ENCODE results near the gene NTRK1.
A peak's percentile ranks its signal among the peaks of the same experiment; 100 is the strongest.

Gene NTRK1

DNA sequence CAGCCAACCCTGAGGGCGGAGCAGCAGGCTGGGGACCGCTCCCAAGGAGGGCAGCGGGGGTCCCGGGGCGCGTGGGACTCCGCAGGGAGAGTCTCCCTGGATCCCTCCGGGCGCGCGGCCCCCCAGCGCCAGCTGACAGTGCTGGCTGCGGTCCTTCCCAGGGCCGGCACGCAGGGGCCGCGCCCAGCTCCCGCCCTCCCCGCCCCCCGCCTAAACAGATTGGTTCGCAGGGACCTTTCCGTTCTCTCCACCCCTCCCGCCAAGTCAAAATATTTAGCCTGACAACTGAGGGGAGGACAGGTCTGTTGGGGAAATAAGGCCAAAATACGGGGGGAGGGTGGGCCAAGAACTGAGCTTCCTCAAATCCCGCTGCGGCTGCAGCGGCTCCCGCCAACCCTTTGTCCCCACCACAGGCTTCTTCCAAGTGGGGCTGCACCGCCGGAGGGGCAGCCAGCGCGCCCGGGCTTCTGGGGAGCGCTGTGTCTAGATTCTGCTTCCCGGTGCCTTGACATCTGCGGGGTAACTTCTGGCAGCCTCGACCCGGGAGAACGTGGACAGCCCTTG lies 1.6 kb upstream of the NTRK1 start, which contains the start of gene INSRR:
INSRR (minus strand) TSS at position 159 of the 564 bp plus-strand sequence. CDS start 496 bp downstream, outside the sequence.
- no peak for DNase-seq

DNA sequence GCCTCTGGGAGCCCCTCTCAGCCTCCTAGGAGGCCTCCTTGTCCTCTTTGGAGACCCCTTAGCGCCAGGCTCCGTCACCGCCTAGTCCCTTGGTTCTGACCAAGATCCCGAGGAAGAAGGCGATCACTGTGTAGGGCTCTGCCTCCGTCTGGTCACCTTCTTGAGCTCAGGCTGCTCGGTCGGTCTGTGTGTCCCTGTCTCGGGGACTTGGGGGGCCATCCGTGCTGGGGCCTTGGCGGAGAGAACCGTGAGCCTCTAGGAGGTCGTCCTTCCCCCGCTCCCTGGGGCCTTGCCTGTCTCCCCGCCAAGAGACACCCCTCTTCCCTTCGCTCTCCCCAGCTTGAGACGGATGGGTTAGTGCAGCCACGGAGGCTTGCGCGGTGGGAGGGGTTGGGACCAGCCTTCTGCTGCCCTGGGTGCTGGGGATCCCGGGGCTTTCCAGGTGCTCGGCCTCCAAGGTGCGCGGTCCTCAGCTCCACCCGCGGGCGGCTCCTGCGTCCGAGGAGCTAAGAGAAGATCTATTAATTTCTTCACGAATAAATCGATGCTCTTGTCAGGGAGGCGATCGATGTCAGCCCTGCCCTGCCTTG lies 1.0 kb upstream of the NTRK1 start:
- no peak for DNase-seq

- DNase-seq, result peak in 1 of 2 donors; percentile 40
These were observed 495 bp upstream of the NTRK1 start for GRCh38 chr1:156860113-156860627.

DNA sequence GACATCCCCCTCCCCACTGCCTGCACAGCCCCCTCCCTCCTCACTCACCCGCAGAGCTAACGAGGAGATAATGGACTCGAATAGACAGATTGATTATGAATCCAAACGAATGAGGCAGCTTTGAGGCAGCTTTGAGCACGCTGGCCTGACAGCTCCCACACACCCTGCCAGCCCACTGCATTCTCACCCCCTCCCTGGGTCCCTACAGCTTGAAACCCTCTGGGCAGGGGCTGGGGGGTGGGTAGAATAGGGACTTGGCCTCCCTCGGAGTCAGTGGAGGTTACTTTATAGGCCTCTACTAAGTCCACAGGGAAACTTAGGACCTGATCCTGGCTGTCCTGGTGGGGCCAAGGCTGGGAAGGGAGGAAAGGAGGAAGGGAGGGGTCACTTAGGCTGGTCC lies 1.9 kb downstream of the NTRK1 start:
- no peak for DNase-seq

DNA sequence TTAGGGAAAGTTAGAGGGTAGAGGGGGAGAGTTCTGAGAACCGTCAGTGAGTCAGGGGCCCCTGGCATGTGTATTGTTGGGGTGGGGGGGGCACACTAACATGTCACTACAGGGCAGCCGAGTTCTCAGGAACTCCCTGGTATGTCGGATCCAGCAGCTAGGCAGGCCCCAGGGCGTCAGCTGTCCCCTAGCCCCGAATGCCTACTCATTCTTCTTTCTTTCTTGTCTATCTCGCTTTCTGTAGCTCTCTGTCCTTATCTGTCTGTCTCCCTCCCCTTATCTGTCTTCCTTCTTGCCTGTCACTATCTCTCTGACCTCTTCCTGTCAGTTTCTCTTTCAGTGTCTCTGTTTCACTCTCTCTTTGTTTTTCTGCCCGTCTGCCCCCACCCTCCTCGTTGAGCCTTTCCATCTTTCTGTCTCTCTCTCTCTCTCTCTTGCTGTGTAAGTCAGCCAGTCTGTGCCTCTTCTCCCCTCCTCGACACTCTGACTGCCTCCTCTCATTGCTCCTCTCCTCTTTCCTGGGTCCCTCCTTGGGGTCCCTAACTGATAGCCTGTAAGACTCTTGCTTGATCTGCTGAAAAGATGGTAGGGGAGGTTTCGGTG lies 2.4 kb downstream of the NTRK1 start:
- no peak for DNase-seq

DNA sequence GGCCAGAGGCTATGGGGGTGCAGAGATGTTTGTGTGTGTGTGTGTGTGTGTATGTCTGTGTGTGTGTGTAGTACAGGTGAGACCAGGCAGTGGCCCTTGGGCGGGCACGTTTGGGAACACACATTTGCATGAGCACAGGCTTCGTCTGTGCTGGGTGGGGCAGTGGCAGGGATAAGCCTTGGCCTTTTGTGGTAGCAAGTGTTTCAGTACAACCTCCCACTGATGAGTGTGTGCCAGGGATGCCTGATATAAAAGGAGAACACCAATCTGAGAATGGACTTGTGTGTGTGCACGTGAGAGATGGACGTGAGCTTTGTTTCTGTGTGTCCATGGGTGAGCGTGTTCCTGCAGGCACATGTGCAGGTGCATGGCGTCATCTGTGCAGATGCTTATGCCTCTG lies 3.0 kb downstream of the NTRK1 start:
- no peak for DNase-seq

- DNase-seq, result no peak
These were observed 4.1 kb downstream of the NTRK1 start for GRCh38 chr1:156864796-156865195.

DNA sequence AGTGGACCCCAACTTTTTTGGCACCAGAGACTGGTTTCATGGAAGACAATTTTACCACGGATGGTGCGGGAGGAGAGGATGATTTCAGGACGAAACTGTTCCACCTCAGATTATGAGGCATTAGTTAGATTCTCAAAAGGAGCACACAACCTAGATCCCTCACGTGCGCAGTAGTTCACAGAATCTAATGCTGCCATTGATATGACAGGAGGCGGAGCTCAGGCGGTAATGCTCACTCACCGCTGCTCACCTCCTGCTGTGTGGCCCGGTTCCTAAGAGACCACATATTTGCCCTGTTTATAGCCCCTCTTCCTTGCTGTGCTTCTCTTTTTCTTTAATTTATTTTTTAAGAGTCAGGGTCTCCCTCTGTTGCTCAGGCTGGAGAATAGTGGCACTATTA lies 4.6 kb downstream of the NTRK1 start:
- DNase-seq, result no peak

- DNase-seq, result no peak
These were observed 5.2 kb downstream of the NTRK1 start for GRCh38 chr1:156865865-156866248.

DNA sequence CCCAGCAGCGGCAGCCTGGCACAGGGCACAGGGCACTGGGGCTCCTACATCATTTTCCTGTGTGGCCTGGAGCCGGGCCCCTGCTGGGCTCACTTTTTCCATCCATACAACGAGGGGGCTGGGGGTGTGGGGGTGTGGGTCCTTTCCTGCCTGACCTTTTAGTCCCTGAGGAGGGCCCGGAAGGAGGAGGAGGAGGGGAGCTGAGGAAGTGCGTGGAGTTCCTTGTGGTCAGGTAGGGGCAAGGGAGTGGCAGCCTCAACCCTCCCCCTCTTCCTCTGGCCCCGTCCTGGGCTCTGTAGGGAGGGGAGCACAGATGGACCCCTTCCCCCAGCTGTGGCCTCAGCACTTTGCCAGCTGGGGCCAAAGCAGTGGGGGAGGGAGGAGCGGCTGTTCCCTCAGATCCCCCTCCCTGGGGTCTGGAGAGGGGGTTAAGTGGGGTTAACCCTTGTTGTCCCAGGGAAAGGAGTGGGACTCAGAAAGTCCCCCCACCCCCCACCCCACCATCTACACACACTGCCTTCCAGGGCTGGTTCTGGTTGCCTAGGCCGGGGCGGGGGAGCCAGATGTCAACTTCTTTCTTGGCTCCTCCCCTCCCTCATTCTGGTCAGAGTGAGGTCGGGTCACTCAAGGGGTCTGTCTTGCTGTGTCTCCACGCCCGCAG lies 5.7 kb downstream of the NTRK1 start:
- no peak for DNase-seq

DNA sequence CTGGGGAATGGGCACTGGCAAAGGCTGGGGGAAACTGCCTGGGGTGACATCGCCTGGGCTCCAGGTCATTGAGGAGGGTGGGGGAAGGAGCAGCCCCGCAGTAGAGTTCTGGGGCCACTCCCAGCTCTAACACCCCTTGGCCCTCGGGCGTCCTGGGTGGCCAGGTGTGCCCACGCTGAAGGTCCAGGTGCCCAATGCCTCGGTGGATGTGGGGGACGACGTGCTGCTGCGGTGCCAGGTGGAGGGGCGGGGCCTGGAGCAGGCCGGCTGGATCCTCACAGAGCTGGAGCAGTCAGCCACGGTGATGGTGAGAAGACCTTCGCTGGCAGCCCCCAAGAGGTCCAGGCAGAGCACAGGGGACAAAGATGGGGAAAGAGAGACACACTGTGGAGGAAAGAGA lies 7.7 kb downstream of the NTRK1 start:
- DNase-seq, result no peak

DNA sequence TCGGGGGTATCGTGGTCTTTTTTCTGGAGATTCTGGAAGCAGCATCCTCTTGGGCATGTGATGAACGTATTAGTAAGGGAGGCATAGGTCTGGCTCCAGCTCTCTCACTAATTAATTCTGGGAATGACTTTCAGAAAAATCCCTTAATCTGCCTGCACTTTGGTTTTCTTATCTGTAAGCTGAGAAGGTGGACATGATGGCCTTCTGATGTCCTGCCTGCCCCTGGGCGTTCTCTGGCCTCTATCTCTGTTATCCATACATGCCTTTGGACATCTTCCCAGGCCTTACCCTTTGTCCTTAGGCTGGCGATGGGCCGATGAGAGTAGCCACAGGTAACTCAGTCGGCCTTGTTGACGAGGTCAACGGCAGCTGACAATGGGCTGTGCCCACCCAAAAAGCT lies 8.8 kb downstream of the NTRK1 start:
- no peak for DNase-seq

GRCh38 chr1:156873659-156874058 lies 13.0 kb downstream of the NTRK1 start:
- DNase-seq, result no peak

DNA sequence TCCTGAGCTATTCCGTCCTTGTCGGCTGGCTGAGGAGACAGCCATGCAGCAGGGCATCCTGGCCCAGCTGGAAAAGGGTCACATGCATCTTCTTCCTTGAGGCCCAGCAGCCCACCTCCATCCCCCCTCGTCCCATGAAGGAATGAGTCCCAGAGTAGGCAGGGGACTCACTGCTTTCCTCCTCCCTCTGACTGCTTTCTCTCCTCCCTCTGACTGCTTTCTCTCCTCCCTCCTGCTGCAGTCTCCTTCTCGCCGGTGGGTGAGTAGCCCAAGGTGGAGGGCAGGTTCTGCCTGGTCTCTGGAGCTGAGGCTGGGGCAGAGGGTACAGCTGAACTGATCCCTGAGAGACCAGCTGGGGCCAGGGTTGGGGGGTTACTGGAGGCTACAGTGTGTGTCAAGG lies 13.5 kb downstream of the NTRK1 start:
- DNase-seq, result no peak

DNA sequence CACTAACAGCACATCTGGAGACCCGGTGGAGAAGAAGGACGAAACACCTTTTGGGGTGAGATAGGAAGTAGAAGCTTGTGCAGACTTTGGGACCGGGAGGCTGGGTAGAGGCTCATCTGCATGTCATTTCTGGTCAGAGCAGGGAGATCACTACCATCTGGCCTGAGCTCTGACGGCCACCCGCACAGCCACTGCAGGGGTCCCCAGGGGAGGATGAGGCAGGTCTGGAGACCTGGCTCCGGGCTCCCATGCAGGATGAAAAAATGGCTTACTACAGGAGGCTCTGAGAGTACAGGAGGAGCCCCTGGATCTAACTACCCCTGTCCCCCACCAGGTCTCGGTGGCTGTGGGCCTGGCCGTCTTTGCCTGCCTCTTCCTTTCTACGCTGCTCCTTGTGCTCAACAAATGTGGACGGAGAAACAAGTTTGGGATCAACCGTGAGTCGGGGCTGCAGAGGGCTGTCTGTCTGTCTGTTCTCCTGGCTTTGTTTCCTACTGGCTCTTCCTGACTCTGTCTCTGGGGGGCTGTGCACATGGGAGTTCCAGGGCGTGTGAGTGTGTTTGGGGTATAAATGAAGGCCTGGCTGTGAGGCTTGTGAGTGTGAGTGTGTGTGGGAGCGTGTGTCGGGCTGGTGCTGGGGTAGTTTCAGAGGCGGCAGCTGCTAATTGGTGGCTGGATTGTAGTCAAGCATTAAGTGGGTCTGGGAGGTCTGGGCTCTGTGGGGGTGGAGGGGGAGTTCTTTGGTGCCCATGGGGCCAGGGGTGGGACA lies 14.1 kb downstream of the NTRK1 start:
- DNase-seq, result no peak

DNA sequence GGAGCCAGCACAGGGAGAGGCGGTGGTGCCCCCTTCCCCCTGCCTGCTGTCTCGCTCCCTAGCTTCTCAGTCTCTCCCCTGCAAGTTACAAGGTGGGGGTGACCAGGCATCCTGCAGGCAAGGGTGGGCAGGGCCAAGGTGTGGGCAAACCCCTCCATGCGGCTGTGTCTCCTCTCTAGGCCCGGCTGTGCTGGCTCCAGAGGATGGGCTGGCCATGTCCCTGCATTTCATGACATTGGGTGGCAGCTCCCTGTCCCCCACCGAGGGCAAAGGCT lies 14.6 kb downstream of the NTRK1 start:
- no peak for DNase-seq

DNA sequence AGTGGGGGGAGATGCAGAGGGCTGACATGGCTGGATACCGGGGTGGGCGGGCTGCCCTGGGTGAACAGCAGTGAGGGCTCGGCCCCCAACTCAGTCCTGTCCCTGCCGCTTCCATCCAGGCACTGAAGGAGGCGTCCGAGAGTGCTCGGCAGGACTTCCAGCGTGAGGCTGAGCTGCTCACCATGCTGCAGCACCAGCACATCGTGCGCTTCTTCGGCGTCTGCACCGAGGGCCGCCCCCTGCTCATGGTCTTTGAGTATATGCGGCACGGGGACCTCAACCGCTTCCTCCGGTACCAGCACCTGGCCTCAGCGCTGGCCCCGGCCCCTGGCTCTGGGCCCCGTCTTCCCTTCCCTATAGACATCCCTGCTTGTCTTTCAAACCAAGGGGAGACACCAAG lies 15.6 kb downstream of the NTRK1 start:
- no peak for DNase-seq

DNA sequence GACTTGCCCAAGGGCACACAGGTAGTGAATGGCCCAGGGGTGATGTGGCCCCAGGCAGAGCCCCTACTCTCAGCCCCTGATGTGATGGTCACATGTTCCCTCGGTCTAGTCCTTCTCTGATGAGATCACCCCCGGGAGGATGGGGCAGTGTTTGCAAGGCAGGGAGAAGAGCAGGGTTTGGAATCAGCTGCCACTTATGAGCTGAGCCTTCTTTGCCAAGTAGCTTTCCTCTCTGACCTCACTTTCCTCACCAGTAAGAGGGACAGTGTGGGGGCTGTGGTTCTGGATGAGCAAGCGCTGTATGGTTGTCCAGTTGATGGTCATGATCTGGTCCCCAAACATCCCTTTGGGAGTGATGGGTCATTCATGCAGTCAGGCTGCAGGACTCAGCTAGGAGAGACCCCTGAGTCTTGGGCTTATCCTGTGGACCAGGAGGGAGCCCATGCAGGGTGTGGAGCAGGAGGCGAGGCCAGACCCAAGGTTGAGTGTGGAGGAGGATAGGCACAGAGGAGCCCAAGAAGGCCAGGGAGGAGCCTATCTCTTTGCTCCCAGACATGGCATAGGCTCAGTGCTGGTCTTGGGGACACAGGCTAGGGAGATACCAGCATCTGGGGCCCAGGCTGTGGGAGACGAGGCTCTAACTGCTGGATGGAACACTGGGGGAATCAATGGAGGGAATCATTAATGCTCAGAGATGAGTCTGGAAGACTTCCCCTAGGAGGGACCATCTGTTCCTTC lies 16.9 kb downstream of the NTRK1 start:
- no peak for DNase-seq

DNA sequence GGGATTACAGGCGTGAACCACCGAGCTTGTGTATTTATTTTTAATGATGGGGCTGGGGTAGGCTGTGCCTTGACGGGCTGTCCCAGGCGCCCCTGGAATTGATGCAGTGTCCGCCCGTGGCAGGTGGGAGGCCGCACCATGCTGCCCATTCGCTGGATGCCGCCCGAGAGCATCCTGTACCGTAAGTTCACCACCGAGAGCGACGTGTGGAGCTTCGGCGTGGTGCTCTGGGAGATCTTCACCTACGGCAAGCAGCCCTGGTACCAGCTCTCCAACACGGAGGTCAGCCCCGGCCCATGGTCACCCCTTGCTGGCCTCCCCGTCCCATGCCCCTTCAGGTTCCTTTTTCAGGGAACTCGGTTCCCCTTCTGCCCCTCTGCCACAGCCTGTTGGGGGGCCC lies 19.2 kb downstream of the NTRK1 start:
- DNase-seq, result no peak

DNA sequence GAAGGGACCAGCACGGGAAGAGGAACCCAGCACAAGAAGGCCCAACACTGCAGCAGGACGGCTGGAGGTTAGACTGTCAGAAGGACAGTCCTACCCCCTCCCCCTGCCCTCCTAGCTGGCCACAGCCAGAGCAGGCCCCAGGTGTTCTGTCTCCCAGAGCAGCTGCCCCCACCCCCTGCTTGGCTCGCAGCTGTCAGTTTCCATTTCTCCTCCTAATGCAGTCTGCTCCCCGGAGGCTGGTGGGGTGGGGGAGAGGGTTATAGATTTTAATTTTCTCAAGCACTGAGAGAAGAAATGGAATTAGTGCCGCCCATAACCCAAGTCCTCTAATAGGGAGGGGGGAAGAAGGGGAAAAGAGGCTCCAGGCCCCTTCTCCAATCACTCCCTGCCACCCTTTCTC lies 19.8 kb downstream of the NTRK1 start:
- DNase-seq, result no peak

DNA sequence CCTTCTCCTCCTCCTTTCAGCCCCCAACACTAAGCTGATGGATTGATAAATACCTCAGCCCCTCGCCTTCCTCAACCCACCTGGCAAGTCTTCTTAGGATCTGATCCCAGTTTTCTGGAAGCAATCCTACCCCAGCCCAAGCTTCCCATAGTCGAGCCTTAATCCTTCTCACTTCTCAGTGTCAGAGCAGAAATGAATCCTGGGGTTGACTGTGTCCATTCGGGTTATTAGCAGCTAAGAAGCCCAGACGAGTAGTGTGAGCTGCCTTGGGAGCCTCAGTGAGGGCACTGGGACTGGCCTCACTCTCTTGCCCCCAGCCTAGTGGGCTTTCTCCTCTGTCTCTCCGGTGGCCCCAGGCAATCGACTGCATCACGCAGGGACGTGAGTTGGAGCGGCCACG lies 20.4 kb downstream of the NTRK1 start:
- DNase-seq, result no peak

GRCh38 chr1:156881663-156882062 lies 21.0 kb downstream of the NTRK1 start:
- DNase-seq, result no peak

- no peak for DNase-seq
These were observed 21.9 kb downstream of the NTRK1 start for GRCh38 chr1:156882543-156882942.

Data from inflammatory macrophage (primary cell).